ENCODE data around the gene C10orf120. TPM values are rescaled to one million over a fixed set of nuclear protein-coding genes. Genes with fewer than 3 reads are reported as not detected.

C10orf120 gene
- total RNA-seq, 1 donor from 2014 or later, result not detected

GRCh38 chr10:122665329-122665860 is 34.3 kb downstream of the C10orf120 start:
- intact Hi-C loops (cut with DNase I), result no loop called here
- no peak for DNase-seq (ENCODE audit: low spot score)

GRCh38 chr10:122664501-122664900 is 35.1 kb downstream of the C10orf120 start:
- intact Hi-C loops (cut with DNase I), result no loop called here
- no peak for DNase-seq (ENCODE audit: low spot score)

GRCh38 chr10:122663516-122664130 is 36.0 kb downstream of the C10orf120 start:
- no peak for DNase-seq (ENCODE audit: low spot score)

GRCh38 chr10:122662231-122662630 is 37.4 kb downstream of the C10orf120 start:
- DNase-seq (ENCODE audit: low spot score), result no peak
- intact Hi-C loops (cut with DNase I), result no loop called here

More at GRCh38 chr10:122663516-122664130, 36.0 kb downstream of the C10orf120 start:
- intact Hi-C loops (cut with DNase I), result no loop called here

GRCh38 chr10:122660696-122661095 is 39.0 kb downstream of the C10orf120 start:
- intact Hi-C loops (cut with DNase I), result no loop called here

GRCh38 chr10:122659651-122660050 is 40.0 kb downstream of the C10orf120 start:
- no peak for DNase-seq (ENCODE audit: low spot score)
- intact Hi-C loops (cut with DNase I), result no loop called here

More at GRCh38 chr10:122660696-122661095, 39.0 kb downstream of the C10orf120 start:
- no peak for DNase-seq (ENCODE audit: low spot score)

- no peak for DNase-seq (ENCODE audit: low spot score)
- intact Hi-C loops (cut with DNase I), result no loop called here
These were observed 40.5 kb downstream of the C10orf120 start for GRCh38 chr10:122659126-122659525.

GRCh38 chr10:122658356-122659049 is 41.1 kb downstream of the C10orf120 start:
- intact Hi-C loops (cut with DNase I), result no loop called here
- DNase-seq (ENCODE audit: low spot score), result no peak

GRCh38 chr10:122657729-122658128 is 41.9 kb downstream of the C10orf120 start:
- intact Hi-C loops (cut with DNase I), result no loop called here

GRCh38 chr10:122657255-122657654 is 42.4 kb downstream of the C10orf120 start:
- intact Hi-C loops (cut with DNase I), result no loop called here
- DNase-seq (ENCODE audit: low spot score), result no peak

More at GRCh38 chr10:122657729-122658128, 41.9 kb downstream of the C10orf120 start:
- no peak for DNase-seq (ENCODE audit: low spot score)

GRCh38 chr10:122656741-122657140 is 42.9 kb downstream of the C10orf120 start:
- no peak for DNase-seq (ENCODE audit: low spot score)
- intact Hi-C loops (cut with DNase I), result no loop called here

- DNase-seq (ENCODE audit: low spot score), result no peak
- intact Hi-C loops (cut with DNase I), result no loop called here
These were observed 43.3 kb downstream of the C10orf120 start for GRCh38 chr10:122656308-122656705.

GRCh38 chr10:122655524-122656307 is 43.9 kb downstream of the C10orf120 start:
- intact Hi-C loops (cut with DNase I), result no loop called here
- peak; percentile 58 for DNase-seq (ENCODE audit: low spot score)

GRCh38 chr10:122650331-122650730 is 49.3 kb downstream of the C10orf120 start:
- DNase-seq (ENCODE audit: low spot score), result peak; percentile 27
- intact Hi-C loops (cut with DNase I), result no loop called here

GRCh38 chr10:122649903-122650302 is 49.7 kb downstream of the C10orf120 start:
- intact Hi-C loops (cut with DNase I), result loop anchor here (5.0 kb wide), 1 partner anchor 37 kb away; no protein-coding TSS in a partner anchor
- DNase-seq (ENCODE audit: low spot score), result peak; percentile 64

- peak; percentile 74 for DNase-seq (ENCODE audit: low spot score)
- intact Hi-C loops (cut with DNase I), result loop anchor here (1.0 to 5.0 kb wide), 2 partner anchors 38 to 55 kb away; no protein-coding TSS in a partner anchor
These were observed 50.8 kb downstream of the C10orf120 start for GRCh38 chr10:122648599-122649428.
